H9 (cell line): ENCODE measurements around the gene CCN5. TPM values are rescaled to one million over a fixed set of nuclear protein-coding genes. Genes with fewer than 3 reads are reported as not detected.

Experiments
- DNase-seq: peaks from one replicate; pipeline ENCODE4 v3.0.0-alpha.2; 2017
- H2AFZ ChIP-seq: one replicate; pipeline ENCODE4 v1.6.1; 2013; ENCODE audit warnings: mild to moderate bottlenecking, low read length, control low read depth, moderate library complexity
- H2AK5ac ChIP-seq: 2 replicates; pipeline ENCODE4 v1.6.1; 2013; ENCODE audit warnings: low read length, control low read depth, mixed read lengths; ENCODE audit not compliant: insufficient read length
- H2BK120ac ChIP-seq: one replicate; pipeline ENCODE4 v1.6.1; 2013; ENCODE audit warnings: low read depth, mild to moderate bottlenecking, low read length, control low read depth, inconsistent platforms; ENCODE audit not compliant: poor library complexity, severe bottlenecking
- H2BK12ac ChIP-seq: 2 replicates; pipeline ENCODE4 v1.6.1; 2013; ENCODE audit warnings: low read length, control low read depth, mixed read lengths, low read depth; ENCODE audit not compliant: insufficient read length
- H2BK15ac ChIP-seq: 2 replicates; pipeline ENCODE4 v1.6.1; 2013; ENCODE audit warnings: low read depth, low read length, control low read depth
- H2BK20ac ChIP-seq: one replicate; pipeline ENCODE4 v1.6.1; 2013; ENCODE audit warnings: low read depth, mild to moderate bottlenecking, low read length, control low read depth, inconsistent platforms; ENCODE audit not compliant: poor library complexity, severe bottlenecking
- H2BK5ac ChIP-seq: 2 replicates; pipeline ENCODE4 v1.6.1; 2013; ENCODE audit warnings: low read length, control low read depth, mixed read lengths; ENCODE audit not compliant: insufficient read length
- H3K14ac ChIP-seq: 2 replicates; pipeline ENCODE4 v1.6.1; 2013; ENCODE audit warnings: low read length, control low read depth; ENCODE audit not compliant: insufficient read depth
- H3K18ac ChIP-seq: 2 replicates; pipeline ENCODE4 v1.6.1; 2013; ENCODE audit warnings: low read depth, mild to moderate bottlenecking, mixed read lengths, low read length, control low read depth; ENCODE audit not compliant: insufficient read length
- H3K23ac ChIP-seq: 2 replicates; pipeline ENCODE4 v1.6.1; 2013; ENCODE audit warnings: low read length, control low read depth, mixed read lengths, low read depth; ENCODE audit not compliant: insufficient read length
- H3K23me2 ChIP-seq: 2 replicates; pipeline ENCODE4 v1.6.1; 2013; ENCODE audit warnings: low read depth, mild to moderate bottlenecking, mixed read lengths, low read length, control low read depth; ENCODE audit not compliant: insufficient read length, poor library complexity, severe bottlenecking
- H3K27ac ChIP-seq: 2 replicates; pipeline ENCODE4 v1.5.1; 2013; ENCODE audit warnings: low read length, control low read depth, mixed read lengths, low read depth; ENCODE audit not compliant: insufficient read length
- H3K27me3 ChIP-seq: 2 replicates; pipeline ENCODE4 v1.6.1; 2013; ENCODE audit warnings: low read length, control low read depth, inconsistent platforms; ENCODE audit not compliant: insufficient read depth
- H3K4ac ChIP-seq: 2 replicates; pipeline ENCODE4 v1.6.1; 2013; ENCODE audit warnings: low read depth, mild to moderate bottlenecking, control low read depth, inconsistent platforms, low read length, moderate library complexity
- H3K4me1 ChIP-seq: 2 replicates; pipeline ENCODE4 v1.6.1; 2013; ENCODE audit warnings: low read length, control low read depth, inconsistent platforms; ENCODE audit not compliant: insufficient read depth
- H3K4me2 ChIP-seq: 2 replicates; pipeline ENCODE4 v1.6.1; 2013; ENCODE audit warnings: low read length, control low read depth, mixed read lengths; ENCODE audit not compliant: insufficient read length, insufficient read depth
- H3K56ac ChIP-seq: 2 replicates; pipeline ENCODE4 v1.6.1; 2013; ENCODE audit warnings: low read depth, mild to moderate bottlenecking, mixed read lengths, low read length, control low read depth; ENCODE audit not compliant: insufficient read length
- H3K79me1 ChIP-seq: 2 replicates; pipeline ENCODE4 v1.6.1; 2013; ENCODE audit warnings: low read depth, mild to moderate bottlenecking, moderate library complexity, low read length, control low read depth, inconsistent platforms; ENCODE audit not compliant: insufficient read depth, poor library complexity, severe bottlenecking
- H3K79me2 ChIP-seq: 2 replicates; pipeline ENCODE4 v1.6.1; 2013; ENCODE audit warnings: low read length, control low read depth, inconsistent platforms; ENCODE audit not compliant: insufficient read depth
- H3K9ac ChIP-seq: 2 replicates; pipeline ENCODE4 v1.6.1; 2013; ENCODE audit warnings: low read length, control low read depth, mixed read lengths; ENCODE audit not compliant: insufficient read length; ENCODE audit errors: extremely low read depth
- H3K9me3 ChIP-seq: one replicate; pipeline ENCODE4 v1.6.1; 2013; ENCODE audit warnings: low read depth, low read length, inconsistent platforms; ENCODE audit not compliant: control insufficient read depth
- H3T11ph ChIP-seq: one replicate; pipeline ENCODE4 v1.6.1; 2013; ENCODE audit warnings: mild to moderate bottlenecking, low read length, control low read depth, inconsistent platforms
- H4K20me1 ChIP-seq: one replicate; pipeline ENCODE4 v1.6.1; 2013; ENCODE audit not compliant: control insufficient read depth, insufficient read length, insufficient read depth
- H4K5ac ChIP-seq: 2 replicates; pipeline ENCODE4 v1.6.1; 2013; ENCODE audit warnings: low read depth, mild to moderate bottlenecking, mixed read lengths, low read length, control low read depth; ENCODE audit not compliant: insufficient read length
- H4K8ac ChIP-seq: replicated peaks from 2 replicates; pipeline ENCODE4 v1.6.1; 2013; ENCODE audit warnings: low read length, control low read depth, mixed read lengths, low read depth; ENCODE audit not compliant: insufficient read length
- H4K91ac ChIP-seq: 2 replicates; pipeline ENCODE4 v1.6.1; 2013; ENCODE audit warnings: low read depth, mild to moderate bottlenecking, moderate library complexity, mixed read lengths, low read length, control low read depth; ENCODE audit not compliant: insufficient read length
- H3K27ac Mint-ChIP-seq, 3 experiments: 2 replicates in 2 of 3; 3 replicates in 1 of 3; pipeline ENCODE4 v1.8.0; 2020 to 2021; ENCODE audit warnings: mixed read lengths in 3 of 3, mild to moderate bottlenecking in 1 of 3, moderate library complexity in 1 of 3
- H3K27me3 Mint-ChIP-seq: 2 replicates; pipeline ENCODE4 v1.8.0; 2021; ENCODE audit warnings: low read depth, mild to moderate bottlenecking, moderate library complexity, mixed read lengths
- H3K36me3 Mint-ChIP-seq, 3 experiments: 2 replicates in 2 of 3; 3 replicates in 1 of 3; pipeline ENCODE4 v1.8.0; 2020 to 2021; ENCODE audit warnings: low read depth in 3 of 3, mixed read lengths in 3 of 3; ENCODE audit not compliant: insufficient read depth in 1 of 3
- H3K4me1 Mint-ChIP-seq, 2 experiments: 2 replicates each; pipeline ENCODE4 v1.8.0; 2020; ENCODE audit warnings: mixed read lengths in 2 of 2
- H3K4me3 Mint-ChIP-seq, 2 experiments: 2 replicates in 1 of 2; 3 replicates in 1 of 2; pipeline ENCODE4 v1.8.0; 2020 to 2021; ENCODE audit warnings: mild to moderate bottlenecking in 2 of 2, mixed read lengths in 2 of 2, moderate library complexity in 1 of 2
- H3K9me3 Mint-ChIP-seq, 2 experiments: 2 replicates in 1 of 2; 3 replicates in 1 of 2; pipeline ENCODE4 v1.8.0; 2020; ENCODE audit warnings: mild to moderate bottlenecking in 2 of 2, mixed read lengths in 2 of 2, moderate library complexity in 1 of 2
- WGBS: extraction: QIAGEN DNeasy Blood & Tissue Kit; methylation state at CpG from one replicate; pipeline ENCODE4 v1.1.7; 2013; ENCODE audit warnings: missing lambda C conversion rate, low lambda C conversion rate, mixed read lengths; ENCODE audit not compliant: insufficient read length; ENCODE audit errors: extremely low coverage; 5-methylcytosine and 5-hydroxymethylcytosine counted together
- total RNA-seq: library from RNA; stranded (reverse); gene quantifications from 2 replicates; pipeline ENCODE4 v1.2.1, GENCODE V29; 2021
- TF ChIP-seq, protein P1 (sequence below): fragments of 200-600 bp; sonication (generic); conservative IDR thresholded peaks from 3 replicates; pipeline ENCODE4 v1.8.0; 2021; ENCODE audit warnings: antibody characterized with exemption, mild to moderate bottlenecking

CCN5 gene
- total RNA-seq, 1 experiment from 2014 or later = not detected

DNA sequence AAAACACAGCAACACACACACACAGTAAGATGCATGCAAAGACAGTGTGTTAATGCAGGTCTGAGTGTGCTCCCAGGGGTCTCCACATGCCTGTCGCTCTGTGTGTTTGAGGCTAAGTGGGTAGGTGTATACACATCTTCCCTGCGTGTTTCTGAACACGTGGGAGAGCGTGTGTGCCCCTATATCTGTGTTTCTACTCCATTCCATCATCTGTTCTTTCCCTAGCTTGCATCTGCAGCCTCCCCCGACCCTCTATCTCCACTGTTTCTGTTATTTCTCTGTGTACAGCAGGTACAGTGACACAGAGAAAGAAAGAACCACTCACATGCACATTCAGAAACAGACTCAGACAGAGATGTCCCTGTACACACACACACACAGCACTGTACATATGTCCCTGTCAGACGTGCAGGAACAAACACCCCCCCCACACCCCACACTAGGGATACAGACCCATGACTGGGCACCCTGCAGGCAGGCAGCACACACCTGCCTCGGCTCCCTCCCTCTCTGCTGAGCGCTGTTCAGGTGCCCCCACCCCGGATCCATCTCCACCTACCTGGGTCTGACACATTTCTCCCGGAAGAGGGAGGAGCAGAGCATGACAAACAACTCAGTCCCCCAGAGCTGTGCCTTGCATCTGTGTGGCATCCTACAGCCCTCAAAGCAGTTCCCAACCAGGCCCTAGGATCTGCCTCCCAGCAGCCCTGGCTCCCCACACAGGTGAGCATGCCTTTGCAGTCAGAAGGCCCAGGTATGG is 58.1 kb downstream of the CCN5 start:
- Histone ChIP-seq H2BK12ac (no peak overlapping the region), H3T11ph (no peak overlapping the region), H3K9me3 (no peaks in the 10 kb centered on the region), H3K27ac (no peak overlapping the region), H2BK20ac (no peak overlapping the region), H3K18ac (no peak overlapping the region), H4K20me1 (no peaks in the 10 kb centered on the region), H3K4me2 (no peak overlapping the region), H2BK15ac (no peak overlapping the region), H3K79me1 (no peaks in the 10 kb centered on the region), H3K79me2 (no peaks in the 10 kb centered on the region), H3K23me2 (no peaks in the 10 kb centered on the region), H3K9ac (no peak overlapping the region), H3K4ac (no peak overlapping the region), H3K23ac (no peak overlapping the region), H2BK5ac (no peak overlapping the region), H3K27me3 (no peaks in the 10 kb centered on the region), H4K8ac (no peak overlapping the region), H3K14ac (peak overlapping the region; percentile 41; the same call in 1 of the 2 replicates), H4K5ac (no peak overlapping the region), H2BK120ac (no peak overlapping the region), H4K91ac (no peak overlapping the region), H2AK5ac (no peak overlapping the region), H3K4me1 (no peaks in the 10 kb centered on the region), H3K56ac (no peak overlapping the region), H2AFZ (no peak overlapping the region)
- peaks cover 5 to 8% of the 10 kb centered on the region in 2 experiments; a peak in 3 of 4 replicates for H3K4me1 Mint-ChIP-seq
- H3K36me3 Mint-ChIP-seq = peaks cover 0 to 7% (median 0%) of the 10 kb centered on the region in 3 experiments; a peak in 2 of 7 replicates
- no peak for DNase-seq
- no peaks in the 10 kb centered on the region for H3K9me3 Mint-ChIP-seq
- H3K27ac Mint-ChIP-seq = no peak overlapping the region
- no peak overlapping the region for H3K4me3 Mint-ChIP-seq
- H3K27me3 Mint-ChIP-seq = peaks cover 1% of the 10 kb centered on the region; the same call in 1 of the 2 replicates
- WGBS = no CpG with 5 or more reads among the region's 10 CpGs
- TF ChIP-seq, protein P1, sequence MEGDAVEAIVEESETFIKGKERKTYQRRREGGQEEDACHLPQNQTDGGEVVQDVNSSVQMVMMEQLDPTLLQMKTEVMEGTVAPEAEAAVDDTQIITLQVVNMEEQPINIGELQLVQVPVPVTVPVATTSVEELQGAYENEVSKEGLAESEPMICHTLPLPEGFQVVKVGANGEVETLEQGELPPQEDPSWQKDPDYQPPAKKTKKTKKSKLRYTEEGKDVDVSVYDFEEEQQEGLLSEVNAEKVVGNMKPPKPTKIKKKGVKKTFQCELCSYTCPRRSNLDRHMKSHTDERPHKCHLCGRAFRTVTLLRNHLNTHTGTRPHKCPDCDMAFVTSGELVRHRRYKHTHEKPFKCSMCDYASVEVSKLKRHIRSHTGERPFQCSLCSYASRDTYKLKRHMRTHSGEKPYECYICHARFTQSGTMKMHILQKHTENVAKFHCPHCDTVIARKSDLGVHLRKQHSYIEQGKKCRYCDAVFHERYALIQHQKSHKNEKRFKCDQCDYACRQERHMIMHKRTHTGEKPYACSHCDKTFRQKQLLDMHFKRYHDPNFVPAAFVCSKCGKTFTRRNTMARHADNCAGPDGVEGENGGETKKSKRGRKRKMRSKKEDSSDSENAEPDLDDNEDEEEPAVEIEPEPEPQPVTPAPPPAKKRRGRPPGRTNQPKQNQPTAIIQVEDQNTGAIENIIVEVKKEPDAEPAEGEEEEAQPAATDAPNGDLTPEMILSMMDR = no peak
